Stomach (tissue), 9 donors: ENCODE data around the gene ANKHD1. TPM values are rescaled to one million over a fixed set of nuclear protein-coding genes. Genes with fewer than 3 reads are reported as not detected.

Source experiments
- DNase-seq, 2 donors: peaks; one replicate each; pipeline versions ENCODE4 v3.0.0 to v3.0.0-alpha.2; 2013 to 2019
- H3K27ac ChIP-seq, 5 donors: fragments of 200-600 bp in 4 of 5; sonication (generic) in 4 of 5; one replicate each; pipeline ENCODE4 v1.5.1; 2013 to 2019; ENCODE audit warnings: mild to moderate bottlenecking in 1 of 5, moderate library complexity in 1 of 5
- H3K27me3 ChIP-seq, 3 donors: fragments of 200-600 bp; sonication (generic); one replicate each; pipeline ENCODE4 v1.5.1; 2017 to 2019; ENCODE audit warnings: mixed run types in 1 of 3
- H3K36me3 ChIP-seq, 4 donors: fragments of 200-600 bp; sonication (generic); 1 replicate in 3 of 4; 2 replicates in 1 of 4; pipeline ENCODE4 v1.5.1; 2016 to 2019
- H3K4me1 ChIP-seq, 4 donors: fragments of 200-600 bp; sonication (generic); one replicate each; pipeline ENCODE4 v1.5.1; 2016 to 2019
- H3K4me3 ChIP-seq, 4 donors: fragments of 200-600 bp; sonication (generic) in 3 of 4; one replicate each; pipeline ENCODE4 v1.5.1; 2016 to 2019; ENCODE audit warnings: mild to moderate bottlenecking in 1 of 4
- H3K9me3 ChIP-seq, 4 donors: fragments of 200-600 bp; sonication (generic); one replicate each; pipeline ENCODE4 v1.5.1; 2016 to 2019
- CTCF ChIP-seq, 7 experiments: fragments of 450-650 bp in 4 of 7; fragments of 200-600 bp in 3 of 7; sonication (generic) in 3 of 7; IDR thresholded peaks; one replicate each; pipeline ENCODE4 v1.5.1; 2016 to 2019; ENCODE audit warnings: antibody characterized with exemption in 7 of 7, control low read depth in 2 of 7, mild to moderate bottlenecking in 1 of 7
- EP300 ChIP-seq: sonication (generic); formaldehyde crosslinking; IDR thresholded peaks from one replicate; pipeline ENCODE4 v1.6.1; 2017; ENCODE audit warnings: antibody characterized with exemption
- POLR2A ChIP-seq, 4 donors: fragments of 450-650 bp; IDR thresholded peaks; one replicate each; pipeline ENCODE4 v1.6.1; 2016; ENCODE audit warnings: antibody characterized with exemption in 4 of 4, control low read depth in 2 of 4, mild to moderate bottlenecking in 1 of 4, moderate library complexity in 1 of 4
- POLR2AphosphoS5 ChIP-seq, 3 donors: sonication (generic); formaldehyde crosslinking; IDR thresholded peaks; one replicate each; pipeline ENCODE4 v1.6.1; 2016; ENCODE audit warnings: antibody characterized with exemption in 3 of 3
- WGBS, 5 donors: extraction: QIAGEN DNeasy Blood & Tissue Kit in 3 of 5; methylation state at CpG; one replicate each; pipeline versions ENCODE4 v1.1.5 to v1.1.7; 2013 to 2018; 5-methylcytosine and 5-hydroxymethylcytosine counted together
- intact Hi-C: fragments of 100-400 bp; cut with DNase I; formaldehyde crosslinking; loops from one replicate; pipeline ENCODE4 v1.15.1; 2023; ENCODE audit warnings: low total_unique reads
- polyA plus RNA-seq, 3 donors: library from polyadenylated mRNA; stranded (reverse); fragments of 200-250 nt; gene quantifications; one replicate each; pipeline ENCODE4 v1.2.3, GENCODE V29; 2013
- total RNA-seq, 5 donors: library from RNA; depleted of rRNA; stranded (reverse); fragments of >200 nt; gene quantifications; one replicate each; pipeline versions ENCODE4 v1.1.0 to v1.2.3, GENCODE V29; 2014 to 2016
- donor health status: healthy with polysubstance abuse.
- donor health status: Bipolar disorder and iron deficiency.
- donor health status: healthy.

The ANKHD1 gene
- total and polyA plus RNA-seq, 8 donors, result 22.0 to 249 (median 120) TPM

DNA sequence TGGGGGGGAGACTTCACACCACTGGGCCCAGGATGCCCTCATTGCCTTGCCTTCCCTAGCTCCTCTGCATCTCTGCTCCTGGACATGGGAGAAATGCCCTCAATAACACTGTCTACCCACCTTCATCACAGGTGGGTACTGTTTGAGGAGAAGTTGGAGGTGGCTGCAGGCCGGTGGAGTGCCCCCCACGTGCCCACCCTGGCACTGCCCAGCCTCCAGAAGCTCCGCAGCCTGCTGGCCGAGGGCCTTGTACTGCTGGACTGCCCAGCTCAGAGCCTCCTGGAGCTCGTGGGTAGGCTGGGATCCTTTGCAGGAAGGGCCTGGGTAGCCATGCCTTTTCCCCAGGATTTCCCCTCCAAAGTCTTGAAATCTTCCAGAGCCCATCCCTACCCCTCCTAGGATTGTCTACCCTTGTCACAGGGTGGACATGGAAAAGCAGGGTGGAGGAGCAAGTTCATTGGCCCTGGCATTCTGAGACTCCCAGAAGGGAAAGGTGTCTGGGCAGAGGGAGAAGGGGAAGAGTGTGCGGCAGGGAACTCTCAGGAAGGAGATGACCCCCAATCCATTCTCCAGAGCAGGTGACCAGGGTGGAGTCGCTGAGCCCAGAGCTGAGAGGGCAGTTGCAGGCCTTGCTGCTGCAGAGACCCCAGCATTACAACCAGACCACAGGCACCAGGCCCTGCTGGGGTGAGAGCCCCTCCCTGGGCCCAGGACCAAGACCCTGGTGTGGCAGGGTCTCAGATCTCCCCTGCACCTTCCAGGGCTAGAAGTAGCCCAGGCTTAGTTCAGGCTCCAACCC, 40.8 kb upstream of the ANKHD1 start:
- Histone ChIP-seq H3K4me1 (peaks cover 6 to 22% (median 17%) of the 10 kb centered on the region in 4 donors), H3K27ac (no peak overlapping the region), H3K4me3 (no peak overlapping the region), H3K27me3 (no peaks in the 10 kb centered on the region), H3K9me3 (no peaks in the 10 kb centered on the region), H3K36me3 (no peaks in the 10 kb centered on the region)
- TF ChIP-seq POLR2A (IDR thresholded peaks at IDR 0.05), result no peak
- no peak for TF ChIP-seq CTCF (IDR thresholded peaks at IDR 0.05)
- TF ChIP-seq POLR2AphosphoS5 (IDR thresholded peaks at IDR 0.05), result no peak
- TF ChIP-seq EP300, result no peak
- intact Hi-C loops, result no loop called here
- no peak for DNase-seq
- 75 to 92% (median 83%) methylated on average over 2 to 7 of the region's 7 CpGs for WGBS, 5 donors

DNA sequence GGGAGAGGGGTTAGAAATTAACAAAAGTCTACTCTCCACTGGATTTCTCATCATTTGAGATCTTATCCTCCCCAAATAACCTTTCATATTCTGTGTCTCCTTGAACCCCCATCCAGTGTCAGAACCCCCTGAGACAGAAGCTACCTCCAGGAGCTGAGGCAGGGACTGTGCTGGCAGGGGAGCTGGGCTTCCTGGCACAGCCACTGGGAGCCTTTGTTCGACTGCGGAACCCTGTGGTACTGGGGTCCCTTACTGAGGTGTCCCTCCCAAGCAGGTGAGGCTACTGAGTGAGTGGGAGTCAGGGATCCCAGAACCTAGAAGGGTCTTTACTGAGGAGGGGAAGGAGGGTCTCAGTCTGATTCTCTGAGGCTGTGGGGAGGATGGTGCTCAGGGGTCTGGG, 39.7 kb upstream of the ANKHD1 start:
- intact Hi-C loops, result no loop called here
- DNase-seq, result no peak
- Histone ChIP-seq H3K36me3 (no peaks in the 10 kb centered on the region), H3K27ac (no peak overlapping the region), H3K9me3 (no peaks in the 10 kb centered on the region), H3K27me3 (no peaks in the 10 kb centered on the region), H3K4me1 (peaks cover 6 to 21% (median 17%) of the 10 kb centered on the region in 4 donors), H3K4me3 (no peak overlapping the region)
- 88 to 97% (median 94%) methylated on average over 2 of the region's 2 CpGs for WGBS, 5 donors
- TF ChIP-seq CTCF (IDR thresholded peaks at IDR 0.05) (no peak), POLR2AphosphoS5 (IDR thresholded peaks at IDR 0.05) (no peak), POLR2A (IDR thresholded peaks at IDR 0.05) (no peak), EP300 (no peak)

- no peak overlapping the region for H3K27ac ChIP-seq
- peaks cover 6 to 17% (median 15%) of the 10 kb centered on the region in 4 donors for H3K4me1 ChIP-seq
- no peak for DNase-seq
- intact Hi-C loops, result no loop called here
- no peaks in the 10 kb centered on the region for H3K36me3 ChIP-seq
- no peak overlapping the region for H3K4me3 ChIP-seq
- no peaks in the 10 kb centered on the region for H3K27me3 ChIP-seq
- TF ChIP-seq POLR2AphosphoS5 (IDR thresholded peaks at IDR 0.05), result no peak
- no peak for TF ChIP-seq EP300
- TF ChIP-seq CTCF (IDR thresholded peaks at IDR 0.05), result no peak
- no peak for TF ChIP-seq POLR2A (IDR thresholded peaks at IDR 0.05)
- H3K9me3 ChIP-seq, result no peaks in the 10 kb centered on the region
- WGBS, 5 donors, result 83 to 91% (median 89%) methylated on average over 8 of the region's 8 CpGs
These were observed 39.3 kb upstream of the ANKHD1 start for GRCh38 chr5:140362311-140362710.

GRCh38 chr5:140362875-140363630, 38.6 kb upstream of the ANKHD1 start:
- no peaks in the 10 kb centered on the region for H3K36me3 ChIP-seq
- intact Hi-C loops, result no loop called here
- H3K9me3 ChIP-seq, result no peaks in the 10 kb centered on the region
- H3K4me1 ChIP-seq, result peaks cover 6 to 10% (median 7%) of the 10 kb centered on the region in 4 donors
- peak overlapping the region; percentile 21 to 44 (median 32) for H3K4me3 ChIP-seq
- DNase-seq, result peak; percentile 88 to 92
- H3K27me3 ChIP-seq, result no peaks in the 10 kb centered on the region
- 10 to 23% (median 12%) methylated on average over 12 to 29 of the region's 29 CpGs for WGBS, 5 donors
- TF ChIP-seq POLR2AphosphoS5 (IDR thresholded peaks at IDR 0.05) (peak in 1 of 3 donors; percentile 51), POLR2A (IDR thresholded peaks at IDR 0.05) (no peak), CTCF (IDR thresholded peaks at IDR 0.05) (peak in 5 of 7 experiments; percentile 67 to 97 (median 88))
- H3K27ac ChIP-seq, result no peak overlapping the region
